ENCODE results near the gene CDK10.

DNA sequence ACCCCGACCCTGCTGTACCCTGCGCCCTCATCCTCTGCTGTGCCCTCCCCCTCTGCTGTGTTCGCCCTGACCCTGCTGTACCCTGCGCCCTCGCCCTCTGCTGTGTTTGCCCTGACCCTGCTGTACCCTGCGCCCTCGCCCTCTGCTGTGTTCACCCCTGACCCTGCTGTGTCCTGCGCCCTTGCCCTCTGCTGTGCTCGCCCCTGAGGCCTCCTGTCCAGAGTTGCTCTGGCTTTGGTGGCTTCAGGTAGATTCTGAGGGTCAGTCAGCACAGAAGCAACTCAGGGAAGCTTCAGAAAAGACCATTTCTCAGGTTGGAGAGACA lies 46.4 kb downstream of the CDK10 start:
- TF ChIP-seq, protein P1, sequence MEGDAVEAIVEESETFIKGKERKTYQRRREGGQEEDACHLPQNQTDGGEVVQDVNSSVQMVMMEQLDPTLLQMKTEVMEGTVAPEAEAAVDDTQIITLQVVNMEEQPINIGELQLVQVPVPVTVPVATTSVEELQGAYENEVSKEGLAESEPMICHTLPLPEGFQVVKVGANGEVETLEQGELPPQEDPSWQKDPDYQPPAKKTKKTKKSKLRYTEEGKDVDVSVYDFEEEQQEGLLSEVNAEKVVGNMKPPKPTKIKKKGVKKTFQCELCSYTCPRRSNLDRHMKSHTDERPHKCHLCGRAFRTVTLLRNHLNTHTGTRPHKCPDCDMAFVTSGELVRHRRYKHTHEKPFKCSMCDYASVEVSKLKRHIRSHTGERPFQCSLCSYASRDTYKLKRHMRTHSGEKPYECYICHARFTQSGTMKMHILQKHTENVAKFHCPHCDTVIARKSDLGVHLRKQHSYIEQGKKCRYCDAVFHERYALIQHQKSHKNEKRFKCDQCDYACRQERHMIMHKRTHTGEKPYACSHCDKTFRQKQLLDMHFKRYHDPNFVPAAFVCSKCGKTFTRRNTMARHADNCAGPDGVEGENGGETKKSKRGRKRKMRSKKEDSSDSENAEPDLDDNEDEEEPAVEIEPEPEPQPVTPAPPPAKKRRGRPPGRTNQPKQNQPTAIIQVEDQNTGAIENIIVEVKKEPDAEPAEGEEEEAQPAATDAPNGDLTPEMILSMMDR (conservative IDR thresholded peaks at IDR 0.05; ENCODE audit: low read length): no peak
- TF ChIP-seq EZH2phosphoT487 (IDR thresholded peaks at IDR 0.05; ENCODE audit: borderline replicate concordance): no peak
